Thyroid gland (tissue), 4 donors: ENCODE results near the gene ZNF503. TPM values are rescaled to one million over a fixed set of nuclear protein-coding genes. Genes with fewer than 3 reads are reported as not detected.

Experiments used
- DNase-seq, 2 donors: peaks; one replicate each; pipeline ENCODE4 v3.0.0-alpha.2; 2019
- H3K27ac ChIP-seq, 3 donors: fragments of 200-600 bp; sonication (generic); 1 replicate in 2 of 3; 2 replicates in 1 of 3; pipeline ENCODE4 v1.5.1; 2016 to 2019; ENCODE audit warnings: mild to moderate bottlenecking in 1 of 3, moderate library complexity in 1 of 3
- H3K27me3 ChIP-seq: fragments of 200-600 bp; sonication (generic); one replicate; pipeline ENCODE4 v1.5.1; 2019
- H3K36me3 ChIP-seq, 2 donors: fragments of 200-600 bp; sonication (generic); one replicate each; pipeline ENCODE4 v1.5.1; 2016 to 2019
- H3K4me1 ChIP-seq, 2 donors: fragments of 200-600 bp; sonication (generic); one replicate each; pipeline ENCODE4 v1.5.1; 2017 to 2019
- H3K4me3 ChIP-seq, 3 donors: fragments of 200-600 bp; sonication (generic); replicated peaks in 1 of 3; 1 replicate in 2 of 3; 2 replicates in 1 of 3; pipeline ENCODE4 v1.5.1; 2016; ENCODE audit warnings: mild to moderate bottlenecking in 1 of 3
- H3K9me3 ChIP-seq: fragments of 200-600 bp; sonication (generic); one replicate; pipeline ENCODE4 v1.5.1; 2017
- POLR2A ChIP-seq, 2 donors: fragments of 450-650 bp; IDR thresholded peaks; one replicate each; pipeline ENCODE4 v1.6.1; 2017; ENCODE audit warnings: antibody characterized with exemption in 2 of 2, mild to moderate bottlenecking in 2 of 2, moderate library complexity in 1 of 2
- WGBS, 2 donors: methylation state at CpG; one replicate each; pipeline ENCODE4 v1.1.5; 2017; 5-methylcytosine and 5-hydroxymethylcytosine counted together
- intact Hi-C: fragments of 100-400 bp; cut with DNase I; formaldehyde crosslinking; loops from one replicate; pipeline ENCODE4 v1.15.1; 2023
- total RNA-seq, 4 donors: library from RNA; depleted of rRNA; stranded (reverse); fragments of >200 nt; gene quantifications; one replicate each; pipeline ENCODE4 v1.2.3, GENCODE V29; 2016
- TF ChIP-seq, protein P1 (sequence below), 6 experiments: fragments of 200-600 bp in 3 of 6; fragments of 450-650 bp in 3 of 6; sonication (generic) in 3 of 6; IDR thresholded peaks; one replicate each; pipeline ENCODE4 v1.5.1; 2016 to 2019; ENCODE audit warnings: antibody characterized with exemption in 6 of 6, mild to moderate bottlenecking in 2 of 6, inconsistent platforms in 1 of 6, moderate library complexity in 1 of 6

ZNF503 gene
- total RNA-seq, 4 donors from 2014 or later = 8.2 to 17.1 (median 10.9) TPM

DNA sequence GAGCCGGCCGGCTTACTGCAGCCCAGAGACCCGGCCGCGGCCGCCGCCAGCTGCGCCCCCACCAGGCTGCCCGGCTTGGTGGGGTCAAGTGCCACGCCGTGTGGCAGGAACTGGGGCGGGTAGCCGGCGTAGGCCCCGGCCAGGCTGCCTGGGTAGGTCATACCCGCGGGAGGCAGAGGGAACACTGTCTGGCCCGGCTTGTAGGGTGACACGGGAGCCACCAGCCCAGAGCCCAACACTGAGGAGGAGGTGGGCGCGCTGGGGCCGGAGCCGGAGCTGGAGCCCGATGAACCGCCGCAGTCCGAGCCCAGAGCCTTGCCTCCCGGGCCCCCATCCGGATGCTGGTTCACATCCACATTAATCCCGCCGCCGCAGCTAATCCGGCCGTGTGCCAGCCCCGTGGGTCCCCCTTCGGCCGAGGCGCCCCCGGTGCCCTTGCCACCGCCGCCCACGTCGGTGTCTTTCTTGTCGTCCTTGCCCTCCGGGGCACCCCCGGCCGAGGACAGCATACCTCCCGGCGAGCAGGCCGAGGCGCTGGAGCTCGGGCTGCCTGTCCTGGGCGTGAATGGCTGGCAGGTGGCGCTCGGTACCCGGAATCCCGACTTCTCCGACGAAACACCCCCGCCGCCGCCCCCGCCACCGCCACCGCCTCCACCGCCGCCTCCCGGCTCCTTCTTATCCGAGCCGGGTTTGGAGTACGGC is 2.0 kb downstream of the ZNF503 start:
- intact Hi-C loops = loop anchor here (2.0 to 10.0 kb wide), 3 partner anchors 511 to 1145 kb away; no protein-coding TSS in a partner anchor
- 6 to 9% methylated on average over 22 to 46 of the region's 71 CpGs for WGBS, 2 donors
- H3K9me3 ChIP-seq = no peaks in the 10 kb centered on the region
- H3K36me3 ChIP-seq = peaks cover 0 to 14% of the 10 kb centered on the region in 2 donors
- peak overlapping the region; percentile 89 to 98 (median 98) for H3K27ac ChIP-seq
- H3K4me3 ChIP-seq = peak overlapping the region; percentile 63 to 88 (median 87)
- TF ChIP-seq, protein P1, sequence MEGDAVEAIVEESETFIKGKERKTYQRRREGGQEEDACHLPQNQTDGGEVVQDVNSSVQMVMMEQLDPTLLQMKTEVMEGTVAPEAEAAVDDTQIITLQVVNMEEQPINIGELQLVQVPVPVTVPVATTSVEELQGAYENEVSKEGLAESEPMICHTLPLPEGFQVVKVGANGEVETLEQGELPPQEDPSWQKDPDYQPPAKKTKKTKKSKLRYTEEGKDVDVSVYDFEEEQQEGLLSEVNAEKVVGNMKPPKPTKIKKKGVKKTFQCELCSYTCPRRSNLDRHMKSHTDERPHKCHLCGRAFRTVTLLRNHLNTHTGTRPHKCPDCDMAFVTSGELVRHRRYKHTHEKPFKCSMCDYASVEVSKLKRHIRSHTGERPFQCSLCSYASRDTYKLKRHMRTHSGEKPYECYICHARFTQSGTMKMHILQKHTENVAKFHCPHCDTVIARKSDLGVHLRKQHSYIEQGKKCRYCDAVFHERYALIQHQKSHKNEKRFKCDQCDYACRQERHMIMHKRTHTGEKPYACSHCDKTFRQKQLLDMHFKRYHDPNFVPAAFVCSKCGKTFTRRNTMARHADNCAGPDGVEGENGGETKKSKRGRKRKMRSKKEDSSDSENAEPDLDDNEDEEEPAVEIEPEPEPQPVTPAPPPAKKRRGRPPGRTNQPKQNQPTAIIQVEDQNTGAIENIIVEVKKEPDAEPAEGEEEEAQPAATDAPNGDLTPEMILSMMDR (IDR thresholded peaks at IDR 0.05) = peak in 5 of 6 experiments; percentile 19 to 85 (median 55)
- no peak for TF ChIP-seq POLR2A (IDR thresholded peaks at IDR 0.05)
- peaks cover 5 to 15% of the 10 kb centered on the region in 2 donors for H3K4me1 ChIP-seq
- DNase-seq = peak; percentile 85 to 87
- H3K27me3 ChIP-seq = no peaks in the 10 kb centered on the region

DNA sequence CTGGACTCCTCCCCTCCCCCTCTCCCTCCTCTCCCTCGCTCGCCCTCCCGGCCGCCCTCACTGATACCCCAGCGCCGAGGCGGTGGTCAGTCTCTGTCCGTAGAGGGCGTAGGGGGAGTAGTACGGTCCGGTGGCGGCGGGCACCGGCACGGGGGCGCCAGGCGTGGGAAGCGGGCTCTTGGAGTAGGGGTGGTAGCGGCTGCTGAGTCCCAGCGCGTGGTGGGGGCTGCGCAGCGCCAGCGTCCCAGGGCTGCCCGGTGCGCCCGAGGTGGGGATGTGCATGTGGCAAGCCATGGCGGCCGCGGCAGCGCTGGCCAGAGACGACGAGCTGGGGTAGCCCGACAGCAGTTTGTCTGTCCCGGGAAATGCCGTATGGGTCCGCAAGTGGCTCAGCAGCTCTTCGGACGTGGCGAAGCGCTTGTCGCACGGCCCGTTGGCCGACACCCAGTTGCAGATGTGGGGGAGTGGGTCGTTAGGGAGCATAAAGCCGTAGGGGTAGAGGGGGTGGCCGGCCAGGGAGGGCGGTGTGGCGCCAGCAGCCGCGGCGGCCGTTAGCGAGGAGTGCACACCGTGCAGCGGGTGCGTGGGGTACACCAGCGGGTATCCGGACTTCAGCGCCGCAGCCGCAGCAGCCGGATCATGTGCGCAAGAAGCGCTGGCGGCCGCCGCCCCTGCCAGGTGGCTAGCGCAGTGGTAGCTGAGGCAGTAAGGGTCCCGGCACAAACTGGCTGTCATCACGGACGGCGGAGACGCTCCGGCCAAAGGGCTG is 2.7 kb downstream of the ZNF503 start:
- WGBS, 2 donors = 78 to 83% methylated on average over 64 to 71 of the region's 76 CpGs
- H3K4me3 ChIP-seq = peak overlapping the region in 1 of 3 donors; percentile 88
- peak overlapping the region in 2 of 3 donors; percentile 98 for H3K27ac ChIP-seq
- H3K9me3 ChIP-seq = no peaks in the 10 kb centered on the region
- intact Hi-C loops = loop anchor here (5.0 to 10.0 kb wide), 2 partner anchors 638 to 1146 kb away; no protein-coding TSS in a partner anchor
- DNase-seq = peak in 1 of 2 donors; percentile 12
- H3K36me3 ChIP-seq = peaks cover 0 to 14% of the 10 kb centered on the region in 2 donors
- no peaks in the 10 kb centered on the region for H3K27me3 ChIP-seq
- H3K4me1 ChIP-seq = peaks cover 5 to 15% of the 10 kb centered on the region in 2 donors
- TF ChIP-seq POLR2A (IDR thresholded peaks at IDR 0.05) = no peak
- TF ChIP-seq, protein P1 (IDR thresholded peaks at IDR 0.05) = no peak

DNA sequence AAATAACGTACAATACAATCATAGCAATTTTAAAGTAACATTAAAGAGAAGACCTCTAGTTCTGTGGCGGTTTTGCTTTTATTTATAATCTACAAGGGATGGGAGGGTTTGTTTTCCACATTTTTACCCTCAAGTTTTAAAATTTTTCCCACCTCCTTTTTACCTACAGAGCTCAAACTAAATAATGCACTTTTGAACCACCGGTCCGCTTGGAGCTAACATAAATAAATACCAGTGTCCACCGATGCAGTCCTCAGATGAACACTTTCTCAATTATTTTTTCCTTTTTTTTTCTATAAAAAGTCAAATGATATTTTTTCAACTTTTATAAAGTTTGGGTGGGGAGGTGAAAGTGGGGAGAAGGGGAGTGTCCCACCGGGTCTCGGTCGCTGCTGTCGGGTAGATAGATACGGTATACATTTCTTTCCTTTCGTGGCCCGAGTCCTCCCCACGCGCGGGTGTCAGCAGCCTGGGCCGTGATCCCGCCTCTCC is 3.3 kb downstream of the ZNF503 start:
- no peak for TF ChIP-seq POLR2A (IDR thresholded peaks at IDR 0.05)
- TF ChIP-seq, protein P1 (IDR thresholded peaks at IDR 0.05) = no peak
- WGBS, 2 donors = 80 to 81% methylated on average over 17 of the region's 17 CpGs
- no peaks in the 10 kb centered on the region for H3K27me3 ChIP-seq

DNA sequence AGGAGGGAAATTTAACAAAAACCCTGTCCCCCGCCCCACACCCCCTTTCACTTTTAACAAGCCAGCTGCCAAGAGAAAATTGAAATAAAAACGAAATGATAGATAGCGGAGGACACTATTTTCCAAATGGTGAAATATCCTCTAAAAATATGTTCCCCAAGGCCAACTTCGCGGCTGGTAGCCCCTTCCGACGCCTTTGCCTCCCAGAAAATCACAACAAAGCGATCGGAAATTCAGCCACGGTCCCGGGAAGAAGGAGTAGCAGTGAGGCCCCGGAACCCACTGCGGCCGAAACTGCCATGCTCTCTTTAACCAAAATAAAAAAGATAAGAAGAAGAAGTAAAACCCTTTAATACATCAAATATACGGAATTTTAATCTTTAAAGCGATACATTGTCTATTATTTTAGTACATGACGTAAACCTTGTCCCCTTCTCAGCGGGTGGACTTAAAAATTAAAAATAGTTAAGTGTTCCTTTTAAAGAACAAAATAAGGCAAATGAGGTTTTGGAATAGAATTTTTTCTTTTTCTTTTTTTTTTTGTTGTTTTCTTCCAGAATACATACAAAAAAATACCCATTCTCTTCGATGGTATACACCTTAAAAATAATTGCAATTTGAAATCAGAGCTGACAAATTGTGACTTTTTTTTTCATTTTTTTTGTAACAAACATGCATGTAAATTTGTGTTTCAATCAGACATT is 3.9 kb downstream of the ZNF503 start:
- H3K9me3 ChIP-seq = no peaks in the 10 kb centered on the region
- H3K4me1 ChIP-seq = peaks cover 5 to 15% of the 10 kb centered on the region in 2 donors
- no peak for DNase-seq
- intact Hi-C loops = loop anchor here (5.0 to 10.0 kb wide), 2 partner anchors 640 to 1147 kb away; no protein-coding TSS in a partner anchor
- no peaks in the 10 kb centered on the region for H3K27me3 ChIP-seq
- peaks cover 0 to 14% of the 10 kb centered on the region in 2 donors for H3K36me3 ChIP-seq
- TF ChIP-seq POLR2A (IDR thresholded peaks at IDR 0.05) = no peak
- TF ChIP-seq, protein P1 (IDR thresholded peaks at IDR 0.05) = no peak
- WGBS, 2 donors = 79 to 80% methylated on average over 19 of the region's 19 CpGs
- peak overlapping the region; percentile 72 to 98 (median 98) for H3K27ac ChIP-seq
- peak overlapping the region in 1 of 3 donors; percentile 34 for H3K4me3 ChIP-seq

More for the DNA sequence above, 3.3 kb downstream of the ZNF503 start:
- intact Hi-C loops = loop anchor here (5.0 to 10.0 kb wide), 2 partner anchors 639 to 1147 kb away; no protein-coding TSS in a partner anchor
- Histone ChIP-seq H3K36me3 (peaks cover 0 to 14% of the 10 kb centered on the region in 2 donors), H3K4me1 (peaks cover 5 to 15% of the 10 kb centered on the region in 2 donors), H3K9me3 (no peaks in the 10 kb centered on the region), H3K4me3 (peak overlapping the region in 1 of 3 donors; percentile 10), H3K27ac (peak overlapping the region in 2 of 3 donors; percentile 98)
- no peak for DNase-seq
